SK-N-SH treated with all-trans-retinoic acid at 6 μM for 48 hours (cell line): ENCODE results near the gene KIF26A.

Experiments used
- BACH2 ChIP-seq: fragments of 250-450 bp; sonication (Bioruptor Pico); IDR thresholded peaks from 2 replicates; pipeline ENCODE4 v1.9.0; 2021; ENCODE audit warnings: mild to moderate bottlenecking, borderline replicate concordance
- OSR1 ChIP-seq: fragments of 250-450 bp; sonication (Bioruptor Pico); IDR thresholded peaks from 2 replicates; pipeline ENCODE4 v1.8.0; 2022; ENCODE audit warnings: moderate library complexity, mild to moderate bottlenecking, inconsistent platforms
- PATZ1 ChIP-seq: fragments of 250-450 bp; sonication (Bioruptor Pico); IDR thresholded peaks from 2 replicates; pipeline ENCODE4 v1.8.0; 2020; ENCODE audit warnings: mild to moderate bottlenecking, moderate library complexity, borderline replicate concordance
- RARB ChIP-seq: fragments of 250-450 bp; sonication (Bioruptor Pico); IDR thresholded peaks from 2 replicates; pipeline ENCODE4 v1.8.0; 2021; ENCODE audit warnings: mild to moderate bottlenecking, moderate library complexity
- TCF4 ChIP-seq: fragments of 250-450 bp; sonication (Bioruptor Pico); IDR thresholded peaks from 2 replicates; pipeline ENCODE4 v1.8.0; 2021; ENCODE audit warnings: mild to moderate bottlenecking, moderate library complexity, borderline replicate concordance
- ZC3H10 ChIP-seq: fragments of 250-450 bp; sonication (Bioruptor Pico); IDR thresholded peaks from 2 replicates; pipeline ENCODE4 v1.5.1; 2021; ENCODE audit warnings: mild to moderate bottlenecking, moderate library complexity
- TF ChIP-seq, protein P1 (sequence below): fragments of 250-450 bp; sonication (Bioruptor Pico); IDR thresholded peaks from 2 replicates; pipeline ENCODE4 v1.5.1; 2021; ENCODE audit warnings: mild to moderate bottlenecking, moderate library complexity

DNA sequence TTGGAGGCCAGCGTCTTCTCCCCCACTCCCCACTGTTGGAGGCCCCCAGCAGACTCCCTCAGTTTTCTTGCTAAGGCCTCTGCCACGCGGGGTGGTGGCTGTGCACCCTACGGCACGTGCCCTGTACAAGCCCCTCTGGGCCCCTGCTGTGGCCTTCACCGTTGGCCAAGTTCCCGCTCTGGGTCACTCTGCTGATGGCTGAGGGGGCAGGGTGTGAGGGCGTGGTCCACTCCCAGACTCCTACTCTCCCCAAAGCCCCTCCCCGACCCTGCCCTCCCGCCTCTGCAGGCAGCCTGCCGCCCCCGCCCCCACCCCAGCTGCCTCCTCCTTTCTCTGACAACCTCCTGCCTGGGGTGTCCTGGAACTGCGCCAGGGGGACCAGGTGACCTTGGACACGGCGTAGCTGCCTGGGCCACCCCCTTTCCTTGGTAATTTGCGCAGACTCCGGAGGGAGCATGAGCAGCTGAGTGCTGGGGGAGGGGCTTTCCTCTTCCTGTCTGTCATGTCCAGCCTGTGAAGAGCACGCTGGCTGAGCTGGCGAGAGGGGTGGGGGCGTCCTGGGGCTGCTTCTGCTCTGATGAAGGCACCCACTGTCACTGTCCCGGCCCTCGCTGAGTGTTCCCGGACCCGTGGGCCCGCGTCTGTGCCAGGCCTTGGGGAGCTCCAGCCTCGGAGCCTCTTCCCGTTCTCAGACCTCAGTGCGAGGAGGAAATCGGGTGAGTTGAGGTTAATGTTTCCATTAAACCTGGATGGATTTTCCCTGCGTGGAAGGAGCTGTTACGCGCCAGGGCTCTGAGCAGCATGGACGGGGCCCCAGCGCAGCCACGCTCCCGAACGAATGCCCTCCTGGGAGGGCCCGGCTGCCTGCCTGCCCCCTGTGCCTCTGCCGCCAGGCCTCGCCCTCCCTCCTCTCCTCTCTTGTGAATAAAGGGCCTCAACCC, 85.0 kb downstream of the KIF26A start:
- TF ChIP-seq BACH2 (CRISPR knock-in tag) (no peak; the same call in 1 of the 2 replicates), PATZ1 (CRISPR knock-in tag) (no peak), OSR1 (CRISPR knock-in tag) (no peak), ZC3H10 (no peak), RARB (CRISPR knock-in tag) (no peak), TCF4 (CRISPR knock-in tag) (no peak)
- TF ChIP-seq, protein P1, sequence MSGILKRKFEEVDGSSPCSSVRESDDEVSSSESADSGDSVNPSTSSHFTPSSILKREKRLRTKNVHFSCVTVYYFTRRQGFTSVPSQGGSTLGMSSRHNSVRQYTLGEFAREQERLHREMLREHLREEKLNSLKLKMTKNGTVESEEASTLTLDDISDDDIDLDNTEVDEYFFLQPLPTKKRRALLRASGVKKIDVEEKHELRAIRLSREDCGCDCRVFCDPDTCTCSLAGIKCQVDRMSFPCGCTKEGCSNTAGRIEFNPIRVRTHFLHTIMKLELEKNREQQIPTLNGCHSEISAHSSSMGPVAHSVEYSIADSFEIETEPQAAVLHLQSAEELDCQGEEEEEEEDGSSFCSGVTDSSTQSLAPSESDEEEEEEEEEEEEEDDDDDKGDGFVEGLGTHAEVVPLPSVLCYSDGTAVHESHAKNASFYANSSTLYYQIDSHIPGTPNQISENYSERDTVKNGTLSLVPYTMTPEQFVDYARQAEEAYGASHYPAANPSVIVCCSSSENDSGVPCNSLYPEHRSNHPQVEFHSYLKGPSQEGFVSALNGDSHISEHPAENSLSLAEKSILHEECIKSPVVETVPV (CRISPR knock-in tag), result 0 out of 2 replicates have a peak, but pooled peaks have one; percentile 44
